Right lobe of liver (tissue), 6 donors: ENCODE data around the gene NUBPL. TPM values are rescaled to one million over a fixed set of nuclear protein-coding genes. Genes with fewer than 3 reads are reported as not detected.

Source experiments
- ATAC-seq, 4 donors: fragments of 200-7000 bp; cut with Tn5 transposase; one replicate each; pipeline ENCODE4 v1.9.1; 2020; ENCODE audit warnings: mild to moderate bottlenecking in 4 of 4, moderate library complexity in 4 of 4
- DNase-seq, 3 donors: peaks; one replicate each; pipeline ENCODE4 v3.0.0-alpha.2; 2020
- H3K27ac ChIP-seq, 3 donors: fragments of 200-600 bp; one replicate each; pipeline ENCODE4 v1.8.0; 2022
- H3K27me3 ChIP-seq, 2 donors: fragments of 200-600 bp; one replicate each; pipeline ENCODE4 v1.8.0; 2022
- H3K36me3 ChIP-seq, 4 donors: fragments of 200-600 bp; sonication (generic) in 1 of 4; one replicate each; pipeline versions ENCODE4 v1.5.1 to v1.8.0; 2017 to 2022; ENCODE audit warnings: control low read depth in 1 of 4
- H3K4me1 ChIP-seq, 4 donors: fragments of 200-600 bp; sonication (generic) in 1 of 4; one replicate each; pipeline versions ENCODE4 v1.5.1 to v1.8.0; 2017 to 2022; ENCODE audit warnings: control low read depth in 1 of 4
- H3K4me3 ChIP-seq, 3 donors: fragments of 200-600 bp; one replicate each; pipeline ENCODE4 v1.8.0; 2022
- H3K9me3 ChIP-seq, 4 donors: fragments of 200-600 bp; sonication (generic) in 1 of 4; one replicate each; pipeline versions ENCODE4 v1.5.1 to v1.8.0; 2017 to 2022; ENCODE audit warnings: control low read depth in 1 of 4
- CTCF ChIP-seq, 4 donors: fragments of 200-600 bp in 3 of 4; fragments of 450-650 bp in 1 of 4; IDR thresholded peaks; one replicate each; pipeline versions ENCODE4 v1.5.1 to v1.8.0; 2016 to 2022; ENCODE audit warnings: antibody characterized with exemption in 4 of 4, mild to moderate bottlenecking in 2 of 4
- POLR2A ChIP-seq: fragments of 450-650 bp; IDR thresholded peaks from one replicate; pipeline ENCODE4 v1.6.1; 2017; ENCODE audit warnings: antibody characterized with exemption, mild to moderate bottlenecking
- WGBS: methylation state at CpG from one replicate; pipeline ENCODE4 v1.1.6; 2018; ENCODE audit warnings: low coverage, low lambda C conversion rate; ENCODE audit not compliant: insufficient coverage; ENCODE audit errors: missing lambda C conversion rate; 5-methylcytosine and 5-hydroxymethylcytosine counted together
- intact Hi-C, 2 donors: fragments of 100-400 bp; cut with DNase I; formaldehyde crosslinking; loops; one replicate each; pipeline versions ENCODE4 v1.11.2 to v1.14.1; 2022
- small RNA-seq, 2 experiments: library from RNA; depleted of rRNA; stranded (forward); fragments of <200 nt; gene quantifications; one replicate each; pipeline ENCODE3, GENCODE V24; 2016
- total RNA-seq, 6 experiments: library from RNA; depleted of rRNA in 2 of 6; stranded (reverse); fragments of >200 nt in 2 of 6; fragmentation: NEBNext Ultra II Directional in 3 of 6; extraction: Animal tissue kit (Norgen Biotek cat#: 25700) in 3 of 6; gene quantifications; one replicate each; pipeline versions ENCODE4 v1.1.0 to v1.2.4, GENCODE V29; 2016 to 2023
- donor health status: DM: no; HTN: yes; CAD: no.
- donor health status: DM: no; HTN: no; CAD: no.
- donor health status: DM: no; HTN: no; CAD: no.
- donor health status: DM: no; HTN: yes; CAD: no.
- donor health status: DM: no; HTN: yes; CAD: no.

The NUBPL gene
- total RNA-seq, 6 experiments from 2014 or later, result 6.3 to 9.5 (median 7.2) TPM

GRCh38 chr14:31902945-31903646 lies 341.9 kb downstream of the NUBPL start:
- no peaks in the 10 kb centered on the region for H3K36me3 ChIP-seq
- 79% methylated on average over 4 of the region's 6 CpGs for WGBS
- intact Hi-C loops, result no loop called here
- H3K4me3 ChIP-seq, result no peak overlapping the region
- no peak overlapping the region for H3K27ac ChIP-seq
- no peak for DNase-seq
- TF ChIP-seq POLR2A, result no peak
- no peak for TF ChIP-seq CTCF (IDR thresholded peaks at IDR 0.05)
- no peaks in the 10 kb centered on the region for H3K9me3 ChIP-seq
- no peak for ATAC-seq
- no peaks in the 10 kb centered on the region for H3K27me3 ChIP-seq
- H3K4me1 ChIP-seq, result no peaks in the 10 kb centered on the region

GRCh38 chr14:31909977-31910376 lies 348.8 kb downstream of the NUBPL start:
- DNase-seq, result no peak
- TF ChIP-seq POLR2A (no peak), CTCF (IDR thresholded peaks at IDR 0.05) (no peak)
- intact Hi-C loops, result no loop called here
- H3K27me3 ChIP-seq, result no peaks in the 10 kb centered on the region
- H3K27ac ChIP-seq, result no peak overlapping the region
- no peak for ATAC-seq
- H3K9me3 ChIP-seq, result no peaks in the 10 kb centered on the region
- H3K4me1 ChIP-seq, result no peaks in the 10 kb centered on the region
- no peaks in the 10 kb centered on the region for H3K36me3 ChIP-seq
- H3K4me3 ChIP-seq, result no peak overlapping the region
- WGBS, result 90% methylated on average over 3 of the region's 3 CpGs

Small RNA genes lying within 50 kb of the gene (small RNA-seq; reads per million reads assigned to genes)
- gene RNU6-455P (0 reads per million in 2 experiments), gene RNU6-602P (0 reads per million in 2 experiments)

Other genes starting within 250 kb of the NUBPL start
- 10 to 100 TPM; 13.2 to 20.8 (median 17.6) TPM for gene HEATR5A, start 140.9 kb upstream of the NUBPL start, total RNA-seq
- gene DTD2, start 103.9 kb upstream of the NUBPL start, total RNA-seq, result 10 to 100 TPM in 4 of 6 experiments, 1 to 10 TPM in 2; 8.1 to 20.0 (median 11.8) TPM
- gene GPR33, start 73.4 kb upstream of the NUBPL start, total RNA-seq, result not detected